ENCODE data around the gene PPP1R1B.

Gene PPP1R1B

GRCh38 chr17:39670746-39671145 is 44.0 kb downstream of the PPP1R1B start:
- no peak for TF ChIP-seq TAF1 (IDR thresholded peaks at IDR 0.05; ENCODE audit: low read depth)
- TF ChIP-seq YY1 (IDR thresholded peaks at IDR 0.05; ENCODE audit: low read depth), result no peak
- TF ChIP-seq TEAD4 (IDR thresholded peaks at IDR 0.05), result no peak
- TF ChIP-seq EGR1 (IDR thresholded peaks at IDR 0.05), result no peak
- no peak for TF ChIP-seq TCF12 (IDR thresholded peaks at IDR 0.05; ENCODE audit: low read depth)

DNA sequence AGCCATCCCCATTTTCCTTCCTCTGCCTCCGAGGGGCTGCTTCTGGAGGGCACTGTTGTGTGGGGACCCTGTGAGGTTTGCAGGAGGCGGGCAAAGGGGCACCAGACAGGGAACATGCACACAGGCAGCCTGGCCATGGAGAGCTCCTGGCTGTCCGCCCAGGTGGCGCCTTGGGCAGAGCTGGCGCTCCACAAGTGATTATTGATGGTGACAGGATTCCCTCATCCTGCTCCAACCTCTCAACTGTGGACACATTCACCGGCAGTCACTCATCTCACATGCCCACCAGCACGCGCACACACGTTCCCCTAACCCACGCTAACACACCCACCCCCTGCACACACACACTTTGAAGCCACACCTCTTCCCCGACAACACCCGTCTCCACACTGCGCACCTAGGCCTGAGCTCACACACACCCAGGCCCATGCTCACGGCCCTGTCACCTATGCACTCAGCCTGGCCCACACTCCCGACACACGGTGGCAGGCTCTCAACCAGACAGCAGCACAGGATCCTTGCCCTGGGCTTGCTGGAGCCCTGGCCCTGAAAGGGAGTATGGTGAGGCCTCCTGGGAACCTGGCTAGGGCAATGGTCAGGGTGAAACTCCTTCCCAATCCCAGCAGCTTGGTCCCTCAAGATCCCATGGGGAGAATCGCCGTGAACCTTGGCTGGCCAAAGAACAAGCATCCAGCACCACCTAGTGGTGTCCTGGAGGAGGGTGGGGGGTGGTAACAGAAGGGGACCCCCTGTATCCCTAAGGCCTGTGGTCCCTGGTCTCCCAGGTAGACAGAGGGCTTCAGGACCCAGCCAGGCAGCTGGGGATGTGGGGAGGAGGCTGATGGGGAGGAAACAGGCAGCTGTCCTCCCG is 45.1 kb downstream of the PPP1R1B start:
- TF ChIP-seq RAD21 (IDR thresholded peaks at IDR 0.05; ENCODE audit: low read depth) (peak; percentile 85), NFIC (IDR thresholded peaks at IDR 0.05) (no peak), ZBTB7A (IDR thresholded peaks at IDR 0.05; ENCODE audit: low read depth) (peak; percentile 97), CEBPB (IDR thresholded peaks at IDR 0.05) (no peak), FOXM1 (IDR thresholded peaks at IDR 0.05; ENCODE audit: borderline replicate concordance, low read depth) (no peak), YY1 (IDR thresholded peaks at IDR 0.05; ENCODE audit: low read depth) (no peak), MAX (IDR thresholded peaks at IDR 0.05) (no peak), EP300 (IDR thresholded peaks at IDR 0.05; ENCODE audit: borderline replicate concordance) (no peak), CREB1 (IDR thresholded peaks at IDR 0.05; ENCODE audit: low read depth) (no peak)

- TF ChIP-seq, protein P1, sequence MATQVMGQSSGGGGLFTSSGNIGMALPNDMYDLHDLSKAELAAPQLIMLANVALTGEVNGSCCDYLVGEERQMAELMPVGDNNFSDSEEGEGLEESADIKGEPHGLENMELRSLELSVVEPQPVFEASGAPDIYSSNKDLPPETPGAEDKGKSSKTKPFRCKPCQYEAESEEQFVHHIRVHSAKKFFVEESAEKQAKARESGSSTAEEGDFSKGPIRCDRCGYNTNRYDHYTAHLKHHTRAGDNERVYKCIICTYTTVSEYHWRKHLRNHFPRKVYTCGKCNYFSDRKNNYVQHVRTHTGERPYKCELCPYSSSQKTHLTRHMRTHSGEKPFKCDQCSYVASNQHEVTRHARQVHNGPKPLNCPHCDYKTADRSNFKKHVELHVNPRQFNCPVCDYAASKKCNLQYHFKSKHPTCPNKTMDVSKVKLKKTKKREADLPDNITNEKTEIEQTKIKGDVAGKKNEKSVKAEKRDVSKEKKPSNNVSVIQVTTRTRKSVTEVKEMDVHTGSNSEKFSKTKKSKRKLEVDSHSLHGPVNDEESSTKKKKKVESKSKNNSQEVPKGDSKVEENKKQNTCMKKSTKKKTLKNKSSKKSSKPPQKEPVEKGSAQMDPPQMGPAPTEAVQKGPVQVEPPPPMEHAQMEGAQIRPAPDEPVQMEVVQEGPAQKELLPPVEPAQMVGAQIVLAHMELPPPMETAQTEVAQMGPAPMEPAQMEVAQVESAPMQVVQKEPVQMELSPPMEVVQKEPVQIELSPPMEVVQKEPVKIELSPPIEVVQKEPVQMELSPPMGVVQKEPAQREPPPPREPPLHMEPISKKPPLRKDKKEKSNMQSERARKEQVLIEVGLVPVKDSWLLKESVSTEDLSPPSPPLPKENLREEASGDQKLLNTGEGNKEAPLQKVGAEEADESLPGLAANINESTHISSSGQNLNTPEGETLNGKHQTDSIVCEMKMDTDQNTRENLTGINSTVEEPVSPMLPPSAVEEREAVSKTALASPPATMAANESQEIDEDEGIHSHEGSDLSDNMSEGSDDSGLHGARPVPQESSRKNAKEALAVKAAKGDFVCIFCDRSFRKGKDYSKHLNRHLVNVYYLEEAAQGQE (IDR thresholded peaks at IDR 0.05; ENCODE audit: low read depth), result no peak
- TF ChIP-seq, protein P2, sequence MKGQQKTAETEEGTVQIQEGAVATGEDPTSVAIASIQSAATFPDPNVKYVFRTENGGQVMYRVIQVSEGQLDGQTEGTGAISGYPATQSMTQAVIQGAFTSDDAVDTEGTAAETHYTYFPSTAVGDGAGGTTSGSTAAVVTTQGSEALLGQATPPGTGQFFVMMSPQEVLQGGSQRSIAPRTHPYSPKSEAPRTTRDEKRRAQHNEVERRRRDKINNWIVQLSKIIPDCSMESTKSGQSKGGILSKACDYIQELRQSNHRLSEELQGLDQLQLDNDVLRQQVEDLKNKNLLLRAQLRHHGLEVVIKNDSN (IDR thresholded peaks at IDR 0.05), result no peak
- no peak for TF ChIP-seq CEBPB (IDR thresholded peaks at IDR 0.05)
- TF ChIP-seq MAX (IDR thresholded peaks at IDR 0.05), result no peak
- TF ChIP-seq ZBTB7A (IDR thresholded peaks at IDR 0.05; ENCODE audit: low read depth), result no peak
- TF ChIP-seq TEAD4 (IDR thresholded peaks at IDR 0.05), result no peak
- TF ChIP-seq TCF12 (IDR thresholded peaks at IDR 0.05; ENCODE audit: low read depth), result no peak
- TF ChIP-seq EGR1 (IDR thresholded peaks at IDR 0.05), result no peak
Observed at GRCh38 chr17:39672522-39673334, 46.0 kb downstream of the PPP1R1B start.

DNA sequence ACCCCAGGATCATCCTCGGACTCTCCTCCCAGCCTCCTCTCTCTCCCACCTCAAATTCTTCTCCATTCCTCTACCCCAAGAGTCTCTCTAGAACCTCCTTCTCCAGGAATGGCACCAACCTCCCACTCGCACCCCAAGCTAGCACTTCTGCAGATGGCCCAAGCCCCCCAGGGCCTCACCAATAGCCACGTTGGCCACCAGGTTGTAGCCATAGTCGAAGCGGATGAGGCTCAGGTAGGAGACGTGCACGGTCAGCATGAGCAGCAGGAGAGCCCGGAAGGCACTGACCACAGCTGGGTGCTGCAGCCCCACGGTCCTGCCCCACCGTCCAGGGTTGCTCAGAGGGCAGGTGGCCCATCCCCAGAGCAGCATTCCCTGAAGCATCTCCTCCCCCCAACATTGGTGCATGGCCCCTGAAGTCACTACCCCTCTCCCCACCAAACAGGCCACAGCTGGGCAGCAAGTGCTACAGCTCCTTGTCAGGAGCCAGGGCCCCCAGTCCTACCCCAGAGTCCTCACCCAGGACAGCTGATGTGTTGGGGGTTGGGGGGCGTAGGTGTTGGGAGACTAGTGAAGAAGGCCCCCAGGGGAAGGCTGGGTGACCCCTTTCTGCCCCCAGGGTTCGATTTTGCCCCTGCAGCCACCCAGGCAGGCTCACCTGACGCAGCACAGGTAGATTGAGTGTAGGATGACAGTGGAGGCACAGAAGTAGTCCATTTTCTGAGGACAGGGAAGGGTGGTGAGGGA is 46.8 kb downstream of the PPP1R1B start:
- TF ChIP-seq EP300 (IDR thresholded peaks at IDR 0.05; ENCODE audit: borderline replicate concordance) (no peak), RAD21 (IDR thresholded peaks at IDR 0.05; ENCODE audit: low read depth) (no peak), TCF12 (IDR thresholded peaks at IDR 0.05; ENCODE audit: low read depth) (no peak), ZBTB7A (IDR thresholded peaks at IDR 0.05; ENCODE audit: low read depth) (no peak), CEBPB (IDR thresholded peaks at IDR 0.05) (no peak), TEAD4 (IDR thresholded peaks at IDR 0.05) (no peak), YY1 (IDR thresholded peaks at IDR 0.05; ENCODE audit: low read depth) (no peak), MAX (IDR thresholded peaks at IDR 0.05) (no peak), CREB1 (IDR thresholded peaks at IDR 0.05; ENCODE audit: low read depth) (no peak), NFIC (IDR thresholded peaks at IDR 0.05) (no peak), EGR1 (IDR thresholded peaks at IDR 0.05) (no peak), TAF1 (IDR thresholded peaks at IDR 0.05; ENCODE audit: low read depth) (no peak), FOXM1 (IDR thresholded peaks at IDR 0.05; ENCODE audit: borderline replicate concordance, low read depth) (no peak)
- TF ChIP-seq, protein P1 (IDR thresholded peaks at IDR 0.05; ENCODE audit: low read depth), result no peak
- TF ChIP-seq, protein P2 (IDR thresholded peaks at IDR 0.05), result no peak

- TF ChIP-seq TCF12 (IDR thresholded peaks at IDR 0.05; ENCODE audit: low read depth) (no peak), RAD21 (IDR thresholded peaks at IDR 0.05; ENCODE audit: low read depth) (no peak), FOXM1 (IDR thresholded peaks at IDR 0.05; ENCODE audit: borderline replicate concordance, low read depth) (no peak), TEAD4 (IDR thresholded peaks at IDR 0.05) (no peak), ZBTB7A (IDR thresholded peaks at IDR 0.05; ENCODE audit: low read depth) (no peak), CEBPB (IDR thresholded peaks at IDR 0.05) (no peak), YY1 (IDR thresholded peaks at IDR 0.05; ENCODE audit: low read depth) (no peak), EGR1 (IDR thresholded peaks at IDR 0.05) (no peak), EP300 (IDR thresholded peaks at IDR 0.05; ENCODE audit: borderline replicate concordance) (no peak), MAX (IDR thresholded peaks at IDR 0.05) (no peak)
- TF ChIP-seq, protein P1 (IDR thresholded peaks at IDR 0.05; ENCODE audit: low read depth), result no peak
- TF ChIP-seq, protein P2 (IDR thresholded peaks at IDR 0.05), result no peak
Observed at GRCh38 chr17:39674179-39674578, 47.4 kb downstream of the PPP1R1B start.

Measured in Ishikawa (cell line).